LHCN-M2 (cell line): ENCODE results near the gene CLDN3. TPM values are rescaled to one million over a fixed set of nuclear protein-coding genes. Genes with fewer than 3 reads are reported as not detected.

Experiments
- DNase-seq: peaks from one replicate; pipeline ENCODE4 v3.0.0-alpha.2; 2012; ENCODE audit warnings: low read depth
- total RNA-seq: library from RNA; depleted of rRNA; stranded (reverse); fragments of >200 nt; gene quantifications from 2 replicates; pipeline ENCODE4 v1.2.3, GENCODE V29; 2014

CLDN3 gene
- total RNA-seq, 1 experiment from 2014 or later: not detected

DNA sequence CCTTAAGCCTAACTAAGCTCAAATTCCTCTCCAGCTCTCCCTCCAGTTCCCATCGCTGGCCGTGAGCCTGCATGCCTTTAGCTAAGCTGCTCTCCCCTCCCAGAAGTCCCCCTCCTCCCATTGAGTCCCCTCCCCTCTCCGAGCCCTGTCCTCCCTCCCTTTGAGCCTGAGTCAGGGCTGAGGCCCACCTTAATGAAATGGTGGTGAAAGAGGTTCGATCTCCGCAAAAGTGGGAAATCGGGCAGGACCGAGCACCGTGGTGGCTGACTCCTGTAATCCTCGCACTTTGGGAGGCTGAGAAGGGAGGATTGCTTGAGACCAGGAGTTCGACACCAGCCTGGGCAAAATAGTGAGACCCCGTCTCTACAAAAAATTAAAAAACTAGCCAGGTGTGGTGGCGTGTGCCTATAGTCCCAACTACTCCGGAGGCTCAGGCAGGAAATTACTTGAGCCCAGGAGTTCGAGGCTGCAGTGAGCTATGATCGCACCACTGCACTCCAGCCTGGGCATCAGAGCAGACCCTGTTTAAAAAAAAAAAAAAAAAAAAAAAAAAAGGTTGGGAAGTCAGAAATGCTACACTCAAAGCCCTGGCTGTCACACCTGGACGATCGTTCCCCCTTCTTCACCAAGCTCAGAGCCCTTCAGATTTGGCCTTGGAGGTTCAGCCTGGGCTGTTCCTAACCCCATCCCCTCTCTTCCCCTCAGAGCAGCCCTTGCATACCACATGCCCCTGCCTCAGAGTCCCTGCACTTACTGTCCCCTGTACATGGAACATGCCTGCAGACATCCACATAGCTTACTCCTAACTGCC, 995 bp upstream of the CLDN3 start:
- no peak for DNase-seq

DNA sequence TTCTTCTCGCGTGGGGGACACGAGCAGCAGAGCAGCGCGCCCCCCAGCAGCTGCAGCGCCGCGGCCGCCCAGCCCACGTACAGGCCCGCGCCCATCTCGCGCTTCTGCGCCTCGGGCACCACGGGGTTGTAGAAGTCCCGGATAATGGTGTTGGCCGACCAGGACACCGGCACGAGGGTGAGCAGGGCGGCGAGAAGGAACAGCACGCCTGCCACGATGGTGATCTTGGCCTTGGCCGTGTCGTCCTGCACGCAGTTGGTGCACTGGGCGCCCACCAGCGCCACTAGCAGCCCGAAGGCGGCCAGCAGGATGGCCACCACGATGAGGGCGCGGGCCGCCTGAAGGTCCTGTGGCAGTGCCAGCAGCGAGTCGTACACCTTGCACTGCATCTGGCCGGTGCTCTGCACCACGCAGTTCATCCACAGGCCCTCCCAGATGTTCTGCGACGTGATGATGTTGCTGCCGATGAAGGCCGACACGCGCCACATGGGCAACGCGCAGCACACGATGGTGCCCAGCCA, 529 bp downstream of the CLDN3 start:
- DNase-seq: no peak

DNA sequence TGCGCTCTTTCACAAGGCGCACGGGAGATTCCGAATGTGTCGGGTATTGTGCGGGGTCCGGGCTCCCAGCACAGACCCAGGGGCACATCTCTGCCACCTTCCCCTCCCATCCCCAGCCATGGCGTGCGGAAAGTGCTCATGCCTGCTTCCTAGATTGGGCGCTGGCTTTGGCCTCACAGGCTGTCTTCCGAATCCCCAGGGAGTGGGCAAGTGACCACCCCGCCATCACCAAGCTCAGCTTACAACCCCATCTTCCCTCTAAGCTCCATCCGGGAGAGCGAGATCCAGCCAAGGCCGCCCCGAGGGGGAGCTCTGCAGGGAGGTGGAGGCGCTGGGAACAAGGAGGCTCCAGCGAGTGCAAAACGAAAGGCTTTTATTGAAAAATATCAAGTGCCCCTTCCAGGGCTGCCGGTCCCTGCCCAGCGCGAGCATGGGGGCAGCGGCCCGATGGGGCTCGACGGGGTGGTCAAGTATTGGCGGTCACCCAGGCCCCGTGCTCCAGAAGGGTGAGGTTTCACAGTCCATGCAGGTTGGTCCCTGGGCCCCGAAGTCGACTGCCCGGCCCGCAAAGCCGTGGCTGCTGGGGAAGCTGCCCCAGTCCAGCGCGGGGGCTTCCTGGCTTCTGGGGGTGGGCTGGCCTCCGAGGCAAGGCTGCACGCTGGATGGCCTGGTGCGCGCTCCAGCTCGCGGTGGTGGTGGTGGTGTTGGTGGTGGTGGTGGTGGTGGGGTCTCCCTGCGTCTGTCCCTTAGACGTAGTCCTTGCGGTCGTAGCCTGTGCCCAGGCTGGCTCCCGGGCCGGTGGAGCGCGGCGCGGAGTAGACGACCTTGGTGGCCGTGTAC, 1.2 kb downstream of the CLDN3 start:
- DNase-seq: no peak

DNA sequence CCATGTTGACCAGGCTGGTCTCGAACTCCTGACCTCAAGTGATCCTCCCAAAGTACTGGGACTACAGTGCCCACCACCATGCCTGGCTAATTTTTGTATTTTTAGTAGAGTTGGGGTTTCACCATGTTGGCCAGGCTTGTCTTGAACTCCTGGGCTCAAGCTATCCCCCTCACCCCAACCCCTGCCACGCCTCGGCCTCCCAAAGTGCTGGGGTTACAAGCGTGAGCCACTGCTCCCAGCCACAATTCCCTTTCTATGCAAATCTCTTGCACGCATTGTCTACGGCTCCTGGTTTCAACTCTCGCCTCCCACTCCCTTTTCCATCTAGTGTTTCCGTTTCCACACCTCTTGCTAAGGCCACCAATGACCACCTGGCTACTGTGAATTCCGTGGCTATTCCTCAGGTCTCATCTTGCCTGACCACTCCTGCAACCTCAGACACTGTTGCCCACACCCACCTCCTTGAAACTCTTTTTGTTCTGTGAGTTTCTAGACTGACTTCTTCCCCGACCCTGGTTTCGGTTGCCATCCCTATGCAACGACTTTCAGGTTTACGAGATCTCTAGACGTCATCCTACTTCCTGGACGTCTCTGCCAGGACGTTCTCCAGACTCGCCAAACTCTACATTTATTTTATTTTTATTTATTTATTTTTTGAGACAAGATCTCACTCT, 3.4 kb downstream of the CLDN3 start:
- DNase-seq: no peak

DNA sequence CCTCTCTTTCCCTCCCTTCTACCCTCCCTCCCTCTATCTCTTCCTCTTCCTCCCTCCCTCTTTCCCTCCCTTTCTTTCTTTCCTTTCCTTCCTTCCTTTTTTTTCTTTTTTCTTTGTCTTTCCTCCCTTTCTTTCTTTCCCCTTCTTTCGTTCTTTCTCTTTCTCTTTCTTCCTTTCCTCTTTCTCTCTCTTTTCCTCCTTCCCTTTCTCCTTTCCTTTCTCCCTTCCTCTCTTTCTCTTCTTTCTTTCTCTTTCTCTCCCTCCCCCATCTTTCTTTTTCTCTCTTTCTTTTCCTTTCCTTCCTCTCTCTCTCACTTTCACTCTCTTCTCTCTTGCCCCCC, 7.4 kb downstream of the CLDN3 start:
- no peak for DNase-seq

DNA sequence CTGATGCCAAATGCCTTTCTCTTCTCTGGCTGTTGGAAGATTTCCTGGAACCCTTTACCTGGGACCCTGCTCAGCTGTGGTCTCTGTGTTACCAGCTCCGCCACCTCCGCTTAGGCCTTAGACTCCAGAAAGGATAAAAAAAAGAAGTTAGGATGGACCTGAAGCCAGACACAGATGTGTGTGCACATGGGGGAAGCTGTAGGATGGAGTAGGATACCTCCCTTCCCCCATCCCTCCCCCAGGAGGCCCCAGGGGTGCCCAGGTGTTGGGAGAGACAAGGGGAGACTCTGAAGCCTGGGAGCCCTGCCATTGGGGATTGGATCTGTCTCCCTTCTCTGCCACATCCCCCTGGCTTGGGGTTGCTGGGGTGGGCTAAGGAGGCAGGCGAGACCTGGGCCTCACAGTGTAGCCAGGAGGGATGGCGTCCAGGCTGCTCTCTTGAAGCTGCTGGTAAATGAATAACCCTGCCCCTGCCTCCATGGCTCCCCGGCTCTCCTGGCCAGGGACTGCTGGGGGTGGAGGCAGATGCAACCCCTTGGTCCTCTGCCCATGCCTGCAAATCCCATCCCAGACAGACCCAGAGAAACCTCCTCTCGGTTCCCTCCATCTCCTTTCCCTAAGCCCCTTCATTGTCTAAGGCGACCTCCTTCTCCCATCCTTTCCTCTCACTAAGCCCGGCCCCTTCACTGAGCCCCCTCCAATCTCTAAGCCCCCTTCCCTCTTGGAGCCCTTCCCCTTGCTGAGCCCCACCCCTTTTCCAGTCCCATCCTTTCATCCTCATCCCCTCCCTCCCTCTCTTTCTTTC, 8.0 kb downstream of the CLDN3 start:
- no peak for DNase-seq

DNA sequence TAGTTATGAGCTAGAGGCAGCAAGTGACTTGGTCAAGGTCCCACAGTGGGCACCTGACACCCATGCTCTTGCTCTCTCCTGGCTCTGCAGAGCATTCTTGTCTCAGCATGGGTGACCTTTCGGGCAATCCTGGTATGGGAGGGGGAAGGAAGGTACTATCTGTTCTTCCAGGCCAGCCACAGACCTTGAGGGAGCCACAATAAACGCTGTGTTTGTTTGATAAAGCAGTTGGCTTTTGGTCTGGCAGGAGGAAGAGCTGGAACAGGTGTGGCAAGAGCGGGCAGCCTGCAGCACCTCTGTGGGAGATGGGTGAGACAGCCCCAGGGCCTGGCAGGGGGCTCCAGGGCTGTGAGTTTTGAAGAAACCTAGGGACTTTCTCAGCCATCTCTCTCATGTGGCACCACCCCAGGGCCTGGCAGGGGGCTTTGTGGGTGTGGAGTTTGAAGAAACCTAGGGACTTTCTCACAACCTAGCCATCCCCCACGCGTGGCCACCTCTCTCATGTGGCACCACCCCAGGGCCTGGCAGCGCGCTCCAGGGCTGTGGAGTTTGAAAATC, 11.4 kb downstream of the CLDN3 start:
- no peak for DNase-seq

DNA sequence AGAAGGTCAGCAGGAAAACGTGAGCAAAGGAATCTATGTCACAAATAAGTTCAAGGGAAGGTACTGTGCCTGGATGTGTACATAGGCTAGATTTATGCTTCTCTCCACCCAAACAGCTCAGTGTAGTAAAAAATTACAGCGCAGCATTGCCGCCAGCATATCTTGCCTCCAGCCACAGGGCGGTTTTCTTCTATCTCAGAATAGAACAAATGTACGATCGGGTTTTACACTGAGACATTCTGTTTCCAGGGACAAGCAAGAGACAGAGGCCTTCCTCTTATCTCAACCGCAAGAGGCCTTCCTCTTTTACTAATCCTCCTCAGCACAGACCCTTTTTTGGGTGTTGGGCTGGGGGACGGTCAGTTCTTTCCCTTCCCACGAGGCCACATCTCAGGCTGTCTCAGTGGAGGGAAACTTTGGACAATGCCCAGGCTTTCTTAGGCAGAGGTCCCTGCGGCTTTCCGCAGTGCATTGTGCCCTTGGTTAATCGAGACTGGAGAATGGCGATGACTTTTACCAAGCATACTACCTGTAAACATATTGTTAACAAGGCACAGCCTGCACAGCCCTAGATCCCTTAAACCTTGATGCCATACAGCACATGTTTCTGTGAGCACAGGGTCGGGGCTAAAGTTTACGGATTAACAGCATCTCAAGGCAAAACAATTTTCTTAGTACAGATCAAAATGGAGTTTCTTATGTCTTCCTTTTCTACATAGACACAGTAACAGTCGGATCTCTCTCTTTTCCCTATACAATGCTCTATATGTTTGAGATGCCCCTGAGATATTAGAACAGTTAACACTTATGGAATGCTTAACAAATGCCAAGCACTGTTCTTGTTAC, 19.9 kb downstream of the CLDN3 start:
- no peak for DNase-seq

DNA sequence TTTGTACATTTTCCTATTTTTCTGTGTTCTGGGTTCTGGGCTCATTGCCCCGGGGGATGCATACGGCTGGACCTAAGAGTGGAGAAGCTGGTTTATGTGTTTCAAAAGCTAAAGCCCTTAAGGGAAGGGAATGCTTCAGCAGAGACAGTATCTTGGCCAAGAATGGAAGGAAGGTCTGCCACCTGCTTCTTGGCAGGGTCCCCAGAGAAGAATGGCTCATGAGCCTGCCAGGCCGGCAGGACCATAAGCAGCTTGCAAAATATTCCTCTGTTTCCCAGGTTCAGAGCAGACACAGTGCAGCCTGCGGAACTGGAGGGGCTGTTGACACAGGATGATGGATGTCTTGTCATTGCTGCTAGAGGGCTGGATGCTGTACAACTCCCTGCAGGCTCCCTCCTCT, 23.7 kb downstream of the CLDN3 start:
- no peak for DNase-seq

DNA sequence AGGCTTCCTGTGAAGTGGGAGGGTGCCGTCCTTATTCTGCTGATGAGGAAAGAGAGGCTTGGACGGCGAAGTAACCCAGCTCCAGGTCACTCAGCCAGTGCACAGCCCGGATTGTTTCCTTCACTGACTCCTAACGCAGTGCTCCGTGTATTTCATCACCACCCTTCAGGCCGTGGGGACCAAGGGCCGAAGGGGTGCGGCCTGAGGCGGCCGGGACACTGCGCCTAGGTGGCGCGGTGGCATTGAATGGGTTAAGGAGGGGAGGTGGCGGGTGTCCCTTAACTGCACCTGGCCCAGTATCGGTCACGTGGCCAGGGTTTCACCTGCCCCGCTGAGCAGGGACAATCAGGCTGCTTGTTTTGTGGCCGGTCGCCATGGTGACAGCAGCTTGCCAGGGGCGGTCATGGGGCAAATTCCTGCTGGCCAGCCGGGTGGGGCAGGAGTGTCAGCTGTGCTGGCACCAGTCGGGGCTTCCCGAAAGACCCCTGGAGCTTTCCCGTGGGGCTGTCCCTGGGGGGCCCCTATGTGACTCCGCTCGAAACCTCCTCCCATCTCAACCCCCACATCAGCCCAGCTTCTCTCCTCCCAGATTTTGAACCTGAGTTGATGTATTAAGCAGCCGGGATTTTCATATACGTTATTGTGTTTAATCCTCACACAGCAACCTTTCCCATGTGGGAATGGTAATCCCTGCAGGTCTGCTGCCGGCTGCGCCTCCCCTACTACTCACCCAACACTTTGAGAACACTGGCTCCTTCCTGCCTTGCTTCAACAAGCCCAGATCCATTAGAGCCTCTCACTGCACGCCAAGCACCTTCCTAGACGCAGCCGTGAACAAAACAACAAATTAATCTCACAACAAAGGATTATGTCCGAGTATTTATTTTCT, 27.1 kb downstream of the CLDN3 start:
- no peak for DNase-seq

DNA sequence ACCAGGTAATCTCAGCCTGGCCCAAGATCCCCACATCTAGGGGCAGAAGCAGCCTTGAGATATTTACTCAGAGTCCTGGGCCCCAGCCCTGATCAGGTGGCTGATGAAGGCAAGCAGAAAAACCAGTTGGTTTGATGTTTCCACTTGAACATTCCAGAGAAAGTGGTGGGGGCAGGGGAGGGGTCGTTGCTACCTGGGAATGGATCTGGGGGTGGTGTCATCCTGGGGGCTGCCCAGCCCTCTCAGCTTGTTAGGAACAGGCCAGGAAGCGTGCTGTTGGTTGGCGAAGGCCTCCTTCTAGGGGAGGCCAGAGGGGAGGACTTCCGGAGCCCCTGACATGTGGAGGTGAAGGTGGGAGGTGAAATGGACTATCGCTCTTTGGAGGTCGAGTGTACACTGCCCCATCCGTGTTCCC, 27.7 kb downstream of the CLDN3 start:
- no peak for DNase-seq

DNA sequence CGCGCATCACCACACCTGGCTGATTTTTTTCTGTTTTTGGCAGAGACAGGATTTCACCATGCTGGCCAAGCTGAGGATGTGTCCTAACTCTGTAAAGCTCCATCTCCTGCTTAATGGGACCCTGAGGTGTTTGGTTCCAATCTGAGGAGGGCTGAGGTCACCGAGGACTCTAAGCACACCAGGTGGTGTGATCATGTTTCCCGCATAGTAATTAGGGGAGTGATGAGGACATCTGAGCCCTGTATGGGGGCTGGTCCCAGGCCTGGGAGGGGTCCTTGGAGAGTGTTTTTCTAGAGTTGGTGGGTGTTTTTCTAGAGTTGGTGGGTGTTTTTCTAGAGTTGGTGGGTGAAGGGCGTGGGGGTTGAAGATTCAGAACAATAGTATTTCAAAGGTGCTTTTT, 28.5 kb downstream of the CLDN3 start:
- DNase-seq: no peak

DNA sequence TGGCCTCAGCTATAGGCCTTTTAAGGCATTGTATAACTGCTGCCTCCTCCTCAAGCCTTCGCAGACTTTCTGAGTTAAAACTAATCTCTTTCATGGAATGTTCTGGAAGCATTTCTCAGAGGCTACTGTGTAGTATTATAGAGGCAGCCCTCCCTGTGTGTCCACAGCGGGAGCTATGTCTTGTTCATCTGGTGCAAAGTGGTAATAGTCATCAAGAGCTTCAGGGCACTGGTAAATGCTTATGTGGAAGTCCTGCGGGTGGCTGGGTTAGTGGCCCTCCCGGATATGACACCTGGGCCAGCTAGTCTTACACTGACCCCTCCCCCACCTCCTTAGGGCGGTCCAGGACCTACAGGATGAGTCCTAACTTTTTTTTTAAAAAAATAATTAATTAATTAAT, 29.3 kb downstream of the CLDN3 start:
- no peak for DNase-seq

DNA sequence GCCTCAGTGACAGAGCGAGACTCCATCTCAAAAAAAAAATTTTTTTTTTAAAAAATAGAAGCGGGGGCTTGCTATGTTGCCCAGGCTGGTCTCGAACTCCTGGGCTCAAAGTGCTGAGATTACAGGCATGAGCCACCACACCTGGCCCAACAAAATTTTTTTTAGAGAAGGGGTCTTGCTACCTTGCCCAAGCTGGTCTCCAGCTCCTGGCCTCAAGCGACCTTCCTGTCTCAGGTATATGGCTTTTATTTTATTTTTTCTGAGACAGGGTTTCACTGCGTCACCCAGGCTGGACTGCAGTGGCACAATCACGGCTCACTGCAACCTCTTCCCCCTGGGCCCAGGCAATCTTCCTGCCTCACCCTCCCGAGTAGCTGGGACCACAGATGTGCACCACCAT, 29.9 kb downstream of the CLDN3 start:
- DNase-seq: no peak

DNA sequence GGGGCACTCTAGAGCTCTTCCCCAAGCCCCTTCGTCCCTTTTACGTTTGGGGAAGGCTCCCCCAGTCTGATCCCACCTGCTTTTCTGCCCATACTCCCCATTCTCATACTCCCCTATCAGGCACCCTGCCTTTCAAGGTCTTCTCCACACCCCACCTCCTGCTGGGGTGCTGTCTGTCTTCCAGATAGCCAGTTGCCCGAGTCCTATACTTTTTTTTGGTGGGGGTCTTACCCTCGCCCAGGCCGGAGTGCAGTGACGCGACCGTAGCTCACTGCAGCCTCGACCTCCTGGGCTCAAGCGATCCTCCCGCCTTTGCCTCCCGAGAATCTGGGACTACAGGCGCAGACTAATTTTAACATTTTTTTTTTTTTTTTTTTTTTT, 30.7 kb downstream of the CLDN3 start:
- no peak for DNase-seq

DNA sequence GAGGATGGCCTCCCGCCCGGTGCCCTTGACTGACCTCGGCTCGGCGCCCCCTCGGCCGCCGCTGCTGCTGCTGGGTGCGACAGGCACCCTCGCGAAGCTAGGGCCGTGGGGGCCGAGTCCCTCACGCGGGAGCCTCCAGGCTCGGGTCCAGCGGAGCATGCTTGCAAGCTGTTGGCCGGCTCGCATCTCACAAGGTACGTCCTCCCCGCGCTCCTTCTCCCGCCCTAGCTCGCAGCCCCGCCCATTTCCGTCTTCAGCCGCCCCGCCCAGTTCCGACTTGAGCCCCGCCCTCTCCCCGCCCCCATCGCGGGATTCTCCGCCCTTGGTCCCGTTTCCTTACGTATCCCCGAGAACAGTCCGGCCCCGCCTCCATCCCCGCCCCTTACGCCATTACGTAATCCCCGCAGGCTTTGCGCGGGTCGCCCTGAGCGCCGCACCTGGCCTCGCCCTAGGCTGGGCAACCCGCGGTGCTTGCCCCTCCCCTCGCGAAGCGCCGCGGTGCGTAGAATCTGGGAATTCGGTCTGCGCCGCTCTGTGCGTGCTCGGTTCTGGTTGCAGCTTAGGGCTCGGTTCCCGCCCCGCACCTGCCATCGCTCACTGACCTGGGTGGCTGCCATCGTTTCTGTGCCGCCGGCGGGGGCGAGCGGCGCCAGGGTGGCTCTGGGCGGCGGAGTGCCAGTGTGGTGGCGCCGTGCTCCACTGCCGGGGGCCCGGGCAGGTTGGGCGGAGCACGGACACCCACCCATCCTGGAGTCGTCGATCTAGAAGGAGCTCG, 31.3 kb downstream of the CLDN3 start, which contains the start of gene ABHD11:
Gene ABHD11, minus strand, starts transcription at position 191 of the 775 bp plus-strand sequence. Its CDS starts 32 bp downstream, at position 159.
- DNase-seq: peak; percentile 93

DNA sequence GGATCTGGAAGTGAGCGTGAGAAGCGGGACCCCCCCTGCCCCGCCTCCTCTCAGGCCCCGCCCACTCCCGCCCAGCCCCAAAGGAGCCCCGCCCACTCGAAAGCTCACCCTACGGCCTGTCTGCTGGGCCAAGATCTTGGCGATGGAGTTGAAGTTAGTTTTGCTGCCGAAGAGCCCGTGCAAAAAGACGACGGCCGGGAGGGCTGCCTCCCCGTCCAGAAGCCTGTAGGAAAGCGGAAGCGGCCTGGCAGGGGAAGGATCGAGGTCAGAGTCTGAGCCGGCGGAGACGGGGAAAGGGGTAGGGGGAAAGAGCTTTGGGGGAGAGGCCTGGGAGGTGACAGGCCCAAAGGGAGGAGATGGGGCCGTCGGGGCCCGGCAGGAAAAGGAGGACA, 31.9 kb downstream of the CLDN3 start:
- DNase-seq: peak; percentile 56
